Measurements from ENCODE around the gene TLE1.

Gene TLE1

GRCh38 chr9:81719972-81720371, 30.6 kb upstream of the TLE1 start:
- TF ChIP-seq, protein P1, sequence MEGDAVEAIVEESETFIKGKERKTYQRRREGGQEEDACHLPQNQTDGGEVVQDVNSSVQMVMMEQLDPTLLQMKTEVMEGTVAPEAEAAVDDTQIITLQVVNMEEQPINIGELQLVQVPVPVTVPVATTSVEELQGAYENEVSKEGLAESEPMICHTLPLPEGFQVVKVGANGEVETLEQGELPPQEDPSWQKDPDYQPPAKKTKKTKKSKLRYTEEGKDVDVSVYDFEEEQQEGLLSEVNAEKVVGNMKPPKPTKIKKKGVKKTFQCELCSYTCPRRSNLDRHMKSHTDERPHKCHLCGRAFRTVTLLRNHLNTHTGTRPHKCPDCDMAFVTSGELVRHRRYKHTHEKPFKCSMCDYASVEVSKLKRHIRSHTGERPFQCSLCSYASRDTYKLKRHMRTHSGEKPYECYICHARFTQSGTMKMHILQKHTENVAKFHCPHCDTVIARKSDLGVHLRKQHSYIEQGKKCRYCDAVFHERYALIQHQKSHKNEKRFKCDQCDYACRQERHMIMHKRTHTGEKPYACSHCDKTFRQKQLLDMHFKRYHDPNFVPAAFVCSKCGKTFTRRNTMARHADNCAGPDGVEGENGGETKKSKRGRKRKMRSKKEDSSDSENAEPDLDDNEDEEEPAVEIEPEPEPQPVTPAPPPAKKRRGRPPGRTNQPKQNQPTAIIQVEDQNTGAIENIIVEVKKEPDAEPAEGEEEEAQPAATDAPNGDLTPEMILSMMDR (IDR thresholded peaks at IDR 0.05; ENCODE audit: insufficient read depth, missing control alignments) = no peak
- DNase-seq (ENCODE audit: insufficient read length, low spot score) (no peak), FAIRE-seq (no peak)

DNA sequence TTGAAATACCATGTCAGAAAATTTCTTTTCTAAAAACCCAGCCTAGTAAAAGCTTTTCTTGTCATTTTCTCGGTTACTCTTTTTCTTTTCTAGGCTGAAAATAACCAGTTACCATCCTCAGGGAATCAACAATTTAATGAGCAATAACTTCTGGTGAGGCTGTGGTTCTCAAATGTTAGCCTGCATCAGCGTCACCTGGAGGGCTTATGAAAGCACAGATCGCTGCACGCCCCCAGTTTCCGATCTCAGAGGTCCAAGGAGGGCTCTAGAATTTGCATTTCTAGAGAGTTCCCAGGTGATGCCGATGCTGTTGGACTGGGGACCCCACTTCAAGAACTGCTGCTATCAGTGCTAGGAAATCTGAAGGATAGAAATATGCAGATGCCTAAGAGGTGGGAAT, 28.9 kb upstream of the TLE1 start:
- no peak for FAIRE-seq
- TF ChIP-seq, protein P1 (IDR thresholded peaks at IDR 0.05; ENCODE audit: insufficient read depth, missing control alignments) = no peak
- DNase-seq (ENCODE audit: insufficient read length, low spot score) = no peak

- no peak for FAIRE-seq
- no peak for DNase-seq (ENCODE audit: insufficient read length, low spot score)
- TF ChIP-seq, protein P1 (IDR thresholded peaks at IDR 0.05; ENCODE audit: insufficient read depth, missing control alignments) = no peak
These were observed 28.4 kb upstream of the TLE1 start for GRCh38 chr9:81717747-81718077.

DNA sequence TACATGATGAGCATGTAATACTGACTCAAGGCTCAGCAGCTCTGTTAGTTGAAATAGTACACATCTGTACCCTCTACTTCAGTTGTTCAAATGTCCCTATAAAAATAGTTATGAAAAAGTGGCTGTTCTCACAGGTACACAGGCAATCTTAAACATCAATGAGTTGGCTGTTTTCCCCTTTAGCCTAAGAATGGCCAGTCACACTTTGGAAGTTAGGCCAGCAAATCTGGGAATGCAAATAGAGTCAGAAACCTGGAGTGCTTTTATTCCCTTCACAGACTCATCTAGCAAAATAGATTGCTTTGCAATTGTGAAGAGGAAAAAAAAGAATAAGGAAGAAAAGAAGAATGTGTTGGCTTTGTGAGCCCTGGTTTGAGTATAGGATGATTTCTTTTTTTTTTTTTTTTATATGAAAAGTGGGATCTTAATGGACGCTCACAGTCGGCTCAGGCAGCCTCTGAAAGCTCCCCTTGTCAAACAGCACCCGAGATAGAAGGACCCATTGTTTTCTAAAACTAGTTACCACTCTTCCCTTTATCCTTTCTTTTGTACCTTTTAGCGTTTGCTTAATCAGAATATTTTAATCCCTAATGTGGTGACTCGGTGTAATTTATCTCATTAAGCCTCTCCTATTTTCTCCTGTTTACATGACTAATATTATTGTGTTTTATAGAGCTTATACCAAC, 27.9 kb upstream of the TLE1 start:
- FAIRE-seq (no peak), DNase-seq (ENCODE audit: insufficient read length, low spot score) (no peak)
- TF ChIP-seq, protein P1 (IDR thresholded peaks at IDR 0.05; ENCODE audit: insufficient read depth, missing control alignments) = no peak

GRCh38 chr9:81716409-81716808, 27.1 kb upstream of the TLE1 start:
- no peak for FAIRE-seq
- TF ChIP-seq, protein P1 (IDR thresholded peaks at IDR 0.05; ENCODE audit: insufficient read depth, missing control alignments) = no peak
- DNase-seq (ENCODE audit: insufficient read length, low spot score) = no peak

DNA sequence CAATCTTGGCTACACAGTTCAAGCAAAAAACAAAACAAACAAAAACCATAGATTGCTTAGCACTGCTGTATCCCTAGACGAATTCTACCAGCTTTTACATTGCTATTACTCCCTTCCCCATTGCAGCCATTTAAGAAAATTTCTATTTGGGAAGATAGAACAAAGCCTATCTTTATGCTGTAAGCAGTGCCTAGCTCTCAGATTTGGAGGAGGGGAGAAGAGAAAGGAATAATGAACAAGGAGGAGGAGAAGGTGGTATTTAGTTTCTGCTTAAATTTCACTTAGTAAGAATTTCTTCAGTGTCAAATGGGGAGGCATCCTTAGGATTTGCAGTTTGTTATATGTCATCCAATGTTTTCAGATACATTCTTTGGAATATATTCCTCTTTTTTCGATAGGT, 16.2 kb upstream of the TLE1 start:
- DNase-seq (ENCODE audit: insufficient read length, low spot score) (no peak), FAIRE-seq (no peak)
- TF ChIP-seq, protein P1 (IDR thresholded peaks at IDR 0.05; ENCODE audit: insufficient read depth, missing control alignments) = no peak

DNA sequence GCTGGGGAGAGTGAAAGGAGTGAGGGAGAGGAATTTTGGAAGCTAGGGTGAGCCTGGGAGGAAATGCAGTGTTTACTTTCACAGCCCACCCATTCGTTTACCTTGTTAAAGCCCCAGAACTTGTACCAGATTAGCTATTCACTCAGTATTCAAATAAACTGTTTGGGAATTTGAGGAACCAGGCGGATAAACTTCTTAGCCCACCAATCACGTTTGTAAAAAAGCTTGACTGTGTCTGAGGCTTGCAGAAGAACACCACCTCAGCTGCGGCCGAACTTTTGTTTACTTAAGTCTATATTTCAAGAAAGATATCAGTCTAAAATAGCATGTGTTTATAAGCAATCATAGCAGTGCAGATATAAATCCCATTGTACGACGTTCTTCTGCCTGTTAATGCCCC, 5.2 kb upstream of the TLE1 start:
- TF ChIP-seq, protein P1 (IDR thresholded peaks at IDR 0.05; ENCODE audit: insufficient read depth, missing control alignments) = no peak
- no peak for FAIRE-seq
- no peak for DNase-seq (ENCODE audit: insufficient read length, low spot score)

Data from D721Med (cell line).